HG03159 (cell line): ENCODE measurements around the gene RNF112.
"Not testable (repeated sequence)": the region's sequence is repeated elsewhere in the genome, so short reads cannot be mapped to it uniquely, and the experiment has no call there.

Experiments
- ATAC-seq: cut with Tn5 transposase; IDR thresholded peaks from one replicate; pipeline ENCODE4 v1.9.1; 2021; ENCODE audit warnings: mild to moderate bottlenecking, moderate library complexity; ENCODE audit not compliant: unreplicated experiment

RNF112 gene

GRCh38 chr17:19412510-19412909 lies 1.5 kb downstream of the RNF112 start:
- ATAC-seq, result no peak

- no peak for ATAC-seq
Observed at GRCh38 chr17:19412984-19413383, 2.0 kb downstream of the RNF112 start.

GRCh38 chr17:19413761-19414160 lies 2.7 kb downstream of the RNF112 start:
- ATAC-seq, result no peak

GRCh38 chr17:19414396-19415280 lies 3.6 kb downstream of the RNF112 start:
- no peak for ATAC-seq

GRCh38 chr17:19415311-19415710 lies 4.3 kb downstream of the RNF112 start:
- no peak for ATAC-seq

DNA sequence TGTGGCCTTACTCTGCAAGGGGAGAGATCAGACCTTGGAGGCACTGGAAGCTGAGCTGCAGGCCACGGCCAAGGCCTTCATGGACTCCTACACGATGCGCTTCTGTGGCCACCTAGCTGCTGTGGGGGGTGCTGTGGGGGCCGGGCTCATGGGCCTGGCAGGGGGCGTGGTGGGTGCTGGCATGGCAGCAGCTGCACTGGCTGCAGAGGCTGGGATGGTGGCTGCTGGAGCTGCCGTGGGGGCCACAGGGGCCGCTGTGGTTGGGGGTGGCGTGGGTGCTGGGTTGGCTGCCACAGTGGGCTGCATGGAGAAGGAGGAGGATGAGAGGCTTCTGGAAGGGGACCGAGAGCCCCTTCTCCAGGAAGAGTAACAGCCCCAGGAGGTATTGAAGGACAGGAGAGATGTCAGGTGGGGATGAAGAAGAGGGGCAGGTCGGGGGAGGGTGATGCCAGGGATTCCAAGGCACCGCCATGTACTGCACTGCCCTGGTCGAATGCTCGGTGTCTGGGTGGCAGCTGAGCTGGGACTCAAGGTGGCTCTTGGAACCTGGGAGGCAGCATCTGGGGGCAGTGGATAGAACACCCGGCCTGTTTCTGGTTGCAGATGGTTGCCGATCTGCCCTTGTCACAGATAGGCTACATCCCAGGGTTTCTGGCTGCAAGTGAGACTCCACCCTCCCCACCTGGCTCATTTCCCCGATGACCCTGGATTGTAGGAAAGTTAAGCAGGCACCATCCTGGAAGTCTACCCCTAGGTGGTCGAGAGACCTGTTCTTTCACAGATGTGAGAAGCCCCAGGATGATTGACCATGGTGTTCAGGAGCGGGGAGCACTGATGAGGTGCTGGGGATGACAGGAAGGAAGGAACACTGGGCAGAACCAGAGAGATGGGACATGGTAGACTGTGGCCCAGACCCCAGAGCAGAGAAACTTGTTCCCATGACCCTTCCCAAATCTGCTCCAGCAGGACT lies 5.1 kb downstream of the RNF112 start:
- ATAC-seq, result no peak

- ATAC-seq, result no peak
Observed at GRCh38 chr17:19417611-19418010, 6.6 kb downstream of the RNF112 start.

DNA sequence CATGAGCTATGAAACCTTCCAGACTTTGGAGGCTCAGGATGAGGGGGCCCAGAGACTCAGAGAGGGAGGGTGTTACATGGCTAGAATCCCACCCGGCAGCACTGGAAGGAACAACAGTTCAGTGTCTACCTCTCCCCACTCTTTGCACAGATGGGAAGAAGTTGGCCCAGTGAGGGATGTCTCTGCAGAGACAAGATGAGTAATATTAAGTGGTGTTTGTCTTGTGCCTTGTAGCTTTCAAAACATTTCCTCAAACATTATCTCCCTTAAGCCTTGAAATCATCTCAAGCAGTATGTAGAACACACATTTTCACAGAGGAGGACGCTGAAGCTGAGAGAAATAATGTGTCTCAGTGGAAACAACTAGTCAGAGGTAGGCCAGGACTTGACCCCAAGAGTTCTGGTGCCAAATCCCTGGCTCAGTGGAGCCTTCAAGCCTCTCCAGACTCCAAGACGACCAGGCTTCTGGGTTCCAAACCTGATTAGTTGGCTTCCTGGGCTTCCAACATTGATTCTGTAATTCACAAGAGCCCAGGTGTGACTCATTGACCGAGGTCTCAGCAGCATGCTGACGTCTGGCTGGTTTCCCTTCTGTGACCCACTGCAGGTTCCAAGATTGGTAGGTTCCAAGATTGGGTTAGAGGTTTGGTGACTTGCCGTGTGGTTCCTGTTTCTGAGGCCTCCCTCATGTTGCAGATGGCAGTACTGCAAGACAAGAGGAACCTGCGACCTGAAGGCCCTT lies 7.4 kb downstream of the RNF112 start:
- no peak for ATAC-seq

- no peak for ATAC-seq
Observed at GRCh38 chr17:19421219-19421618, 10.2 kb downstream of the RNF112 start.

- no peak for ATAC-seq
Observed at GRCh38 chr17:19421926-19422325, 10.9 kb downstream of the RNF112 start.

GRCh38 chr17:19424934-19425868 lies 14.2 kb downstream of the RNF112 start:
- ATAC-seq, result no peak

- ATAC-seq, result no peak
Observed at GRCh38 chr17:19426631-19427030, 15.6 kb downstream of the RNF112 start.

- ATAC-seq, result no peak
Observed at GRCh38 chr17:19431691-19432090, 20.7 kb downstream of the RNF112 start.

- no peak for ATAC-seq
Observed at GRCh38 chr17:19433255-19433654, 22.2 kb downstream of the RNF112 start.

DNA sequence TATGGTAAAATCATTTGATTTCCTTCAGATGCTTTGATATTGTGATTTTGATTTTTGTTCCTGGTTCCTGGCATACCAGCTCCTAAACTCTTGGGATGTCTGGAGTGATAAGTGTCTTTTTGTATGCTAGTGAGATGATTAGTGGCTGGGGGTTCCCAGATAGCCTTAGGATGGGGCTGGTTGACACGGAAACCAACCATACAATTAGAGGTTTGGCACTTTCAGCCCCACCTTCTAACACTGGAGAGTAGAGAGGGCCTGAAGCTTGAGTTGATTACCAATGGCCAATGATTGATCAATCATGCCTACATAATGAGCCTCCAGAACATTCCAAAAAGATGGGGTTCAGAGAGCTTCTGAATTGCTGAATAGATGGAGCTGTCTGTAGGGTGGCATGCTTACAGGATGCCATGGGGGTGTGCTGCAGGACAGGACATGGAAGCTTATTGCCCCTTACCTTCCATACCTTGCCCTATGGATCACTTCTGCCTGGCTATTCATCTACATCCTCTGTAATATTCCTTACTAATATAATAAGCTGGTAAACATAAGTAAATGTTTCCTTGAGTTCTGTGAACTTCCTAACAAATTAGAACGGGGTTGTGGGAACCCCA lies 22.8 kb downstream of the RNF112 start:
- no peak for ATAC-seq

GRCh38 chr17:19440421-19440820 lies 29.4 kb downstream of the RNF112 start:
- no peak for ATAC-seq

DNA sequence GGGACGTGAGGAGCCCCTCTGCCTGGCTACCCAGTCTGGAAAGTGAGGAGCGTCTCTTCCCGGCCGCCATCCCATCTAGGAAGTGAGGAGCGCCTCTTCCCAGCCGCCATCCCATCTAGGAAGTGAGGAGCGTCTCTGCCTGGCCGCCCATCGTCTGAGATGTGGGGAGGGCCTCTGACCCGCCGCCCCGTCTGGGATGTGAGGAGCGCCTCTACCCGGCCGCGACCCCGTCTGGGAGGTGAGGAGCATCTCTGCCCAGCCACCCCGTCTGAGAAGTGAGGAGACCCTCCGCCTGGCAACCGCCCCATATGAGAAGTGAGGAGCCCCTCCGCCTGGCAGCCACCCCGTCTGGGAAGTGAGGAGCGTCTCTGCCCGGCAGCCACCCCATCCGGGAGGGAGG lies 30.3 kb downstream of the RNF112 start:
- not testable (repeated sequence) for ATAC-seq

- ATAC-seq, result no peak
Observed at GRCh38 chr17:19442731-19443130, 31.7 kb downstream of the RNF112 start.

DNA sequence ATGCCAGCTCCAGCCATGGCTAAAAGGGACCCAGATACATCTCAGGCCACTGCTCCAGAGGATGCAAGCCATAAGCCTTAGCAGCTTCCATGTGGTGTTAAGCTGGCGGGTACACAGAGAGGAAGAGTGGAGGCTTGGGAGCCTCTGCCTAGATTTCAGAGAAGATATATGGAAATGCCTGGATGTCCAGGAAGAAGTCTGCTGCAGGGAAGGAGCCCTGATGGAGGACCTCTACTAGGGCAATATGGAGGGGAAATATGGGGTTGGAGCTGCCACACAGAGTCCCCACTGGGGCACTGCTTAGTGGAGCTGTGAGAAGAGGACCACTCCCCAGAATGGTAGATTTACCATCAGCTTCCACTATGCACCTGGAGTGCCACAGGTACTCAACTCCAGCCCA lies 32.1 kb downstream of the RNF112 start:
- ATAC-seq, result no peak
